DMS53 treated with DMSO at 0.1 percent for 48 hours (cell line): ENCODE data around the gene EARS2.
"Not testable (repeated sequence)": the region's sequence is repeated elsewhere in the genome, so short reads cannot be mapped to it uniquely, and the experiment has no call there.

Source experiments
- DNase-seq: peaks from one replicate; lab custom pipeline; 2025; ENCODE audit not compliant: unreplicated experiment; lab: John Stamatoyannopoulos, UW

Gene EARS2

GRCh38 chr16:23570992-23571632, 14.0 kb upstream of the EARS2 start:
- no peak for DNase-seq

- no peak for DNase-seq
Observed at GRCh38 chr16:23567602-23568001, 10.5 kb upstream of the EARS2 start.

GRCh38 chr16:23566724-23567123, 9.6 kb upstream of the EARS2 start:
- no peak for DNase-seq

GRCh38 chr16:23564575-23565363, 7.6 kb upstream of the EARS2 start:
- no peak for DNase-seq

- DNase-seq = no peak
Observed at GRCh38 chr16:23563186-23563585, 6.0 kb upstream of the EARS2 start.

GRCh38 chr16:23562505-23562904, 5.4 kb upstream of the EARS2 start:
- DNase-seq = no peak

GRCh38 chr16:23561586-23561985, 4.4 kb upstream of the EARS2 start:
- no peak for DNase-seq

- no peak for DNase-seq
Observed at GRCh38 chr16:23557779-23558702, 891 bp upstream of the EARS2 start.

- no peak for DNase-seq
Observed at GRCh38 chr16:23554536-23554935, 2.6 kb downstream of the EARS2 start.

- no peak for DNase-seq
Observed at GRCh38 chr16:23552161-23552560, 5.0 kb downstream of the EARS2 start.

GRCh38 chr16:23549938-23550337, 7.2 kb downstream of the EARS2 start:
- no peak for DNase-seq

- no peak for DNase-seq
Observed at GRCh38 chr16:23544436-23544835, 12.7 kb downstream of the EARS2 start.

- not testable (repeated sequence) for DNase-seq
Observed at GRCh38 chr16:23540817-23541178, 16.4 kb downstream of the EARS2 start.

GRCh38 chr16:23539984-23540816, 16.9 kb downstream of the EARS2 start:
- peak; percentile 97 for DNase-seq

- DNase-seq = no peak
Observed at GRCh38 chr16:23538919-23539278, 18.3 kb downstream of the EARS2 start.

- no peak for DNase-seq
Observed at GRCh38 chr16:23537390-23537789, 19.8 kb downstream of the EARS2 start.

GRCh38 chr16:23535901-23536300, 21.2 kb downstream of the EARS2 start:
- no peak for DNase-seq

GRCh38 chr16:23534868-23535860, 22.0 kb downstream of the EARS2 start:
- DNase-seq = no peak

GRCh38 chr16:23532448-23532847, 24.7 kb downstream of the EARS2 start:
- DNase-seq = no peak

- no peak for DNase-seq
Observed at GRCh38 chr16:23530062-23530461, 27.1 kb downstream of the EARS2 start.
